Dedifferentiated amniotic fluid mesenchymal stem cell (primary cell): Measurements from ENCODE around the gene TINAGL1.

Source experiments
- DNase-seq: peaks from one replicate; pipeline ENCODE4 v3.0.0-alpha.2; 2016; ENCODE audit errors: extremely low spot score

The TINAGL1 gene

DNA sequence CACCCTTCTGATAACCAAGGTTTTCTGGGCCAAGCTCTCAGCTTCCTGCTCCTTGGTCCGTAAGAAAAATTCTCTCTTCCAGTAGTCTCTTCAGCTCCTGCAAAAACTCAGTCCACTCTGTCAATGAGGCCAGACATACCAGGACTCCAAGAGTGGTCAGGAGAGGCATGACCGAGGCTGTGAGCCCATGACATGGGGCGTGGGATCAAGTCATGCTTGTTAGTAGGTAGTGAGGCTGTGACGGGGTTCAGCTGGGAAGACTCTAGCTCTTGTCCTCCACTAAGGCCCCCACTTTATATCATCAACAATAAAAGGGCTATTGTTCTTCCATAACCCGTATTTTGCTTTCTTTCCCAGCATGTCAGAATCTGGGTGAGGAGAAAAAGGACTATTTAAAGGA, 31.0 kb downstream of the TINAGL1 start:
- no peak for DNase-seq

GRCh38 chr1:31609514-31610118, 33.3 kb downstream of the TINAGL1 start:
- DNase-seq, result no peak

DNA sequence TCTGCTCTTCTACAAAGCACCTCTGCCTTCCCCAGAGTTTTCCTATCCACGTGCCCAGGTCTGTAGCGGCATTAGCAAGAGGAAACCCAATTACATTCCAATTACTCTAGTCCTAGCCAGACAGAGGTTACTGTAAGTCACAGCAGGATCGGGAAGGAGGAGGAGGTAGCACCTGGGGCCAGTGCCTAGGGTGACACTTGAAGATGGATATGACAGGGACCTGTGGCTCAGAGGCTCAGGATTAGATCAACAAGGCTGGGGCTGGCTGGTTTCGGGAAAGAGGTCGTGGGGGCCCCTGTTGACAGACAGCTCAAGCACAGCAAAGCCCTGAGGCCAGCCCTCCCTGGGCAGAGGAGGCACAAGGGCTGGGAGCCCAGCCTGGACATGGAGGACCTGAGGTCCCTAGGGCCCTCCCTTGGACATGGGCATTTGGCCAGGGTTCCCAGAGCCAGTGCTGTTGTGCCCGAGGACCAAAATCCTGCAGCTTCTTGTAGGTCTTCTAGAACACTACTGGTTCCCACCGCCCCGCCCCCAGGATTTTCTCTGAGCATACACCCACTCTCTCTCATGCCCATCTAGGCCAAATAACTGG, 38.2 kb downstream of the TINAGL1 start:
- DNase-seq, result no peak

- DNase-seq, result no peak
Measured at GRCh38 chr1:31615414-31615813, 39.1 kb downstream of the TINAGL1 start.

DNA sequence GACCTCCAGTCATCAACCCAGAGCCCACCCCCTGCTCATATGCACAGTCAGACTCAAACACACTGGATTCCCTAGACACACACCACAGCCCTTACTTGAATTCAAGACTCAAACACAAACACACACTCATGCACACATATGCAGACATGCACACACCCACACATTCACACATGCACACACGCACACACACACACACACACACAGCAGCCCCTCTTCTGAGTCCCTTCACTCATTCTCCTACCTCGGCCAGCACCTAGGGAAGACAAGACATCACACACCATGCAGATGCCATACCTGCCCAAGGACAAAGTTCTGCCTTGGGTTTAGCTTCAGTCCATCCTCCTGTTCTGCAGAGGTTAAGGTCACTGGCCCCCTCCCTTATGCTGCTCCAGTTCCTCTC, 39.6 kb downstream of the TINAGL1 start:
- DNase-seq, result no peak

GRCh38 chr1:31617218-31617915, 41.1 kb downstream of the TINAGL1 start, which contains the start of gene HCRTR1:
TSS of gene HCRTR1 (plus strand) at chr1:31617689. CDS start at chr1:31619193, 1,504 bp downstream.
- no peak for DNase-seq

- DNase-seq, result no peak
Measured at GRCh38 chr1:31617916-31618746, 41.8 kb downstream of the TINAGL1 start.

- no peak for DNase-seq
Measured at GRCh38 chr1:31618916-31619846, 42.9 kb downstream of the TINAGL1 start.

DNA sequence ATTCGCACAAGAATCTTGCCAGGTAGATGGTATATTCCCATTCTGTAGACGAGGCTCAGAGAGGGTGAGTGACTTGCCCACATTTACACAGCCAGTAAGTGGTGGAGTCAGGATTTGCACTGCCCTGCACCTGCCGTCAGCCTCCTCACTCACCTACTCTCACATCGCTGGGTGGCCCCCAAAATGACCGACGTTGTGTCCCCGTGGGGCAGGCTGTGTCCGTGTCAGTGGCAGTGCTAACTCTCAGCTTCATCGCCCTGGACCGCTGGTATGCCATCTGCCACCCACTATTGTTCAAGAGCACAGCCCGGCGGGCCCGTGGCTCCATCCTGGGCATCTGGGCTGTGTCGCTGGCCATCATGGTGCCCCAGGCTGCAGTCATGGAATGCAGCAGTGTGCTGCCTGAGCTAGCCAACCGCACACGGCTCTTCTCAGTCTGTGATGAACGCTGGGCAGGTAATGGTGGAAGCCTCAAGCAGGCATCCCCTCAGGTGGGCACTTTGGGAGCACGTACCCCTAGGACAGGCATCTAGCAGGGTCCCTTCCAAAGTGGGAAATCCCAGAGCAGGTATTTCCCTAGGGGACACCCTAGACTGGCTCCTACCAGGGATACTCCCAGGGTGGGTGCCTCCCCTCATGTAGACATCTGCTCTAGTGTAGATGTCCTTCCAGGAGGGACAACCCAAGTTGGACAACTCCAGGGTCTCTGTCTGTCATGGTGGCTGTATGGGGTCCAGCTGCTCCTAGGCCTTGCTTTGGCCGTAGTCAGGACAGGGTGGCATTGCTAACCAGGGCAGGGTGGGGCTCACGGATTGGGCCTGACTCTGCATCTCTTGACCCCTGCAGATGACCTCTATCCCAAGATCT, 44.5 kb downstream of the TINAGL1 start:
- DNase-seq, result no peak

GRCh38 chr1:31621498-31621820, 45.1 kb downstream of the TINAGL1 start:
- no peak for DNase-seq

DNA sequence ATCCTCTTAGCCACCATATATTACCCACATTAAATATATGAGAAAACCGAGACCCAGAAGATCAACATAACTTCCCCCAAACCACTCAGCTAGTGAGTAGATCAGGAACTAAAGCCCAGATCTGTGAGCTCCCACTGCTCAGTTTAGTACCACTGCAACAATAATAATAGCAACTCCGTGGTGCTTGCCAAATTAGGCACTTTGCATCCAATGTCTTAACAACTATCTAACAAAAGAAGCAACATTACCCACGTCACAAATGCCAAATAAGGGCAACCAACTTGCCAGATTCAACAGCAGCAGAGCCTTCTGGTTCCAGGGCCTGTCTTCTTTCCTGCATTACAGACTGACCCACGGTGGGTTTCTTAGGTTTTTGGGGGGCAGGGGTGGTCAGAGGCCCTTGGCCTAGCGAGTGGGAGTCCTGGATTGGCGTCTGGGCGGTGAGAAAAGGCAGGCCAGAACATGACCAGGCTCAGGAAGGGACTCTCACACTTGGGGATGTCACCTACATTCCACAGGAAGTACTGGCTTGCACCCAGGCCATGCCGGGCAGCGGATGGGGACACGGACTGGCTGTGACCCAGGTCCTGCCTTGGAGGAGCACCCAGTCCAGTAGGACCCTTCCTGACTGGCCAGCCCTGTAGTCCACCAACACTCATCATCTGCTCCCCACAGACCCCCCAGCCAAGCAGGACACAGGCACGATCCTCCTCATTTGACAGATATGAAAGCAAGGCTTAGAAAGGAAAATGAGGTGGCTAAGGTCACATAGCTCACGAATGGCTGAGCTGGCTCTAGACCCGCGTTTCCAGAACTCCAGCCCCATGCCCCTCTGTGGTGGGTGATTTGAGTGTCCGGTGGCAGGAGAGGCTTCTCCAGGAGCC, 45.8 kb downstream of the TINAGL1 start:
- no peak for DNase-seq

DNA sequence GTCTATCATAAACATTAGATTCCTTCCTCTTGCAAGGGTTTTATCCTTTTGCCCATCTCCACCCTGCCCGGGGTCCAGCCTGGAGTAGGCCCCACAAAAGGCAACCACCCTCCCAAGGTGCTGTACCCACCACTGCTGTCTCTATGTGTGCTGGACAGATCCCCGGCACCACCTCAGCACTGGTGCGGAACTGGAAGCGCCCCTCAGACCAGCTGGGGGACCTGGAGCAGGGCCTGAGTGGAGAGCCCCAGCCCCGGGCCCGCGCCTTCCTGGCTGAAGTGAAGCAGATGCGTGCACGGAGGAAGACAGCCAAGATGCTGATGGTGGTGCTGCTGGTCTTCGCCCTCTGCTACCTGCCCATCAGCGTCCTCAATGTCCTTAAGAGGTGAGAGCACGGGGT, 47.0 kb downstream of the TINAGL1 start:
- DNase-seq, result no peak

- DNase-seq, result no peak
Measured at GRCh38 chr1:31624309-31624708, 48.0 kb downstream of the TINAGL1 start.

- DNase-seq, result no peak
Measured at GRCh38 chr1:31624731-31625514, 48.6 kb downstream of the TINAGL1 start.

DNA sequence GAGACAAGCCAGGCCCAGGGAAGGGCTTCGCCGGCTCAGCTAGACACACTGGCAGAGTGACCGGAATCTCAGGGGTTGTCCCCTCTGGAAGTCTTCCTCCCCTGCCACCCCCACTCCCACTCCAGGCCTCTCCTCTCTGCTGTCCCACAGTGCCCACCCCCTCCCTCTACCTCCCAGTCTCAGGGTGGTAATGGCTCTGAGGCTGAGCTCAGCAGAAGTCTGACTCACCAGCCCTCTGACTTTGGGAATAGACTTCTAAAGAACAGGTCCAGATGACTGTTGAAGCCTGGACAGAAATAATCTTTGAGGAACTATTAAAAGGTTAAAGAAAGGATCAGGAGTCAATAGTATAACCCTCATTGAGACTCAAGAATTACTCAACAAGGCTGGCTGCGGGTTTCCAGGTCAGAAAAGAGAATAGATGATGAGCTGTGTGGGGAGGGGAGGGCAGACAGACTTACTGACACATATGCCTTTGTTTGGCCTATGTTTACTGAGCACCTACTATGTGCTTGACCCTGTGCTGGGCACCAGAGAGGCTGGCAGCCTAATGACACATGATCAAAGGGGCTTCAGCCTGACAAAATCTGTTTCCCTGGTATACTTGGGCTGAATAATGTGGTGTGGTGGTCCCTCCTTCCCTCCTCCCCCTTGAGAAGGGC, 49.4 kb downstream of the TINAGL1 start:
- DNase-seq, result no peak

GRCh38 chr1:31626223-31627207, 50.2 kb downstream of the TINAGL1 start:
- no peak for DNase-seq
